ENCODE data around the gene HBEGF.
A peak's percentile ranks its signal among the peaks of the same experiment; 100 is the strongest.
"Not testable (repeated sequence)": the region's sequence is repeated elsewhere in the genome, so short reads cannot be mapped to it uniquely, and the experiment has no call there.

Gene HBEGF

DNA sequence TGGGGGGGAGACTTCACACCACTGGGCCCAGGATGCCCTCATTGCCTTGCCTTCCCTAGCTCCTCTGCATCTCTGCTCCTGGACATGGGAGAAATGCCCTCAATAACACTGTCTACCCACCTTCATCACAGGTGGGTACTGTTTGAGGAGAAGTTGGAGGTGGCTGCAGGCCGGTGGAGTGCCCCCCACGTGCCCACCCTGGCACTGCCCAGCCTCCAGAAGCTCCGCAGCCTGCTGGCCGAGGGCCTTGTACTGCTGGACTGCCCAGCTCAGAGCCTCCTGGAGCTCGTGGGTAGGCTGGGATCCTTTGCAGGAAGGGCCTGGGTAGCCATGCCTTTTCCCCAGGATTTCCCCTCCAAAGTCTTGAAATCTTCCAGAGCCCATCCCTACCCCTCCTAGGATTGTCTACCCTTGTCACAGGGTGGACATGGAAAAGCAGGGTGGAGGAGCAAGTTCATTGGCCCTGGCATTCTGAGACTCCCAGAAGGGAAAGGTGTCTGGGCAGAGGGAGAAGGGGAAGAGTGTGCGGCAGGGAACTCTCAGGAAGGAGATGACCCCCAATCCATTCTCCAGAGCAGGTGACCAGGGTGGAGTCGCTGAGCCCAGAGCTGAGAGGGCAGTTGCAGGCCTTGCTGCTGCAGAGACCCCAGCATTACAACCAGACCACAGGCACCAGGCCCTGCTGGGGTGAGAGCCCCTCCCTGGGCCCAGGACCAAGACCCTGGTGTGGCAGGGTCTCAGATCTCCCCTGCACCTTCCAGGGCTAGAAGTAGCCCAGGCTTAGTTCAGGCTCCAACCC, 14.5 kb upstream of the HBEGF start:
- DNase-seq (ENCODE audit: low read depth, low spot score), result no peak

DNA sequence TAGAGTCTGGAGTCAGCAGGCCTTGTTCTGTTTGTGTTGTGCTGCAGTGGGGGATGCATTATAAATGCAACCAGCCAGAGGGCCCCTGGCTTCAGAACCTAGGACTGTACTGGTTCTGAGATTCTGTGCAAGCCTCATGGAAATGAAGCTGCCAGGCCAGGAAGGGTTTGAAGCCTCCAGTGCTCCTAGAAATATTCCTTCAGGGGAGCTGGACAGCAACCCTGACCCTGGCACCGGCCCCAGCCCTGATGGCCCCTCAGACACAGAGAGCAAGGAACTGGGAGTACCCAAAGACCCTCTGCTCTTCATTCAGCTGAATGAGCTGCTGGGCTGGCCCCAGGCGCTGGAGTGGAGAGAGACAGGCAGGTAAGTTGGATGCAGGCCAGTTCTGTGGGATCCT, 13.7 kb upstream of the HBEGF start, which contains the start of gene SLC4A9:
Gene SLC4A9, plus strand, starts transcription at position 94 of the 400 bp plus-strand sequence. Its CDS starts 43 bp downstream, at position 137.
- DNase-seq (ENCODE audit: low read depth, low spot score), result no peak

DNA sequence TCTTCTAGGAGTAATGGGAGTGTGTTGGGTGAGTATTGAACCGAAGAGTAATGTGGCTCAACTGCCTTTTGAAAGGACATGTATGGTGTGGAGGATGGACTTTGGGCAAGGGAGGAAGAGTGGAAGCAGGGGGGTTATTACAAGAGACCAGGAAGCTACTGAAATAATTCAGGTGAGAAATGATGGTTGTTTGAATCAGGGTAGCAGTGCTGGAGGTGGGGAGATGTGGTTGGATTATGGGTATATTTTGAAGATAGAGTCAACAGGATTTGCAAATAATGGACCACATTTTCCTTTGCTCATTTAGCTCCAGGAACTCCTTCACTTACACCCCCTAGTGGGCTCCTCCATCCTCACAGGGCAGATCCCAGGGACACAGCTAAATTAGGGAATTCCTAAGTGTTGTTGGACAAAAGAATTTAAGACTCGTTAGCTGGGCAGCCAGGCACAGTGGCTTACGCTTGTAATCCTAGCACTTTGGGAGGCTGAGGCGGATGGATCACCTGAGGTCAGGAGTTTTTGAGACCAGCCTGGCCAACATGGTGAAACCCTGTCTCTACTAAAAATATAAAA, 12.4 kb upstream of the HBEGF start:
- peak; percentile 77 for DNase-seq (ENCODE audit: low read depth, low spot score)

DNA sequence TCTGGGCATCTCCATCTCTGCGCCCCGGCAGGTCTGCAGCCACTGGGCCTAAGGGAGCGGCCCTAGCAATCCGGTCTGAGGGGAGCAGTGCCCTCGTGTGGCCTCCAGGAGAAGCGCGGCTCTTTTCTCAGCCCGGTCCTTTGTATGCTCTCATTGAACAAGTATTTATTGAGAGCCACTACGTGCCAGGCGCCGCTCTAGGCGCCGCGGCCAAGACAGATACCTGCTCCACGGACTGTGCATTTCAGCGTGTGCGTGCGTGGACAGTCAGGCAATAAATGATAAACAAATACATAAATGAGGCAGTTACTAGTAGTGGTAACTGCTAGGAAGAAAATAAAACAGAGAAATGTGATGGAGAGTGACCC, 11.3 kb upstream of the HBEGF start:
- peak; percentile 95 for DNase-seq (ENCODE audit: low read depth, low spot score)

DNA sequence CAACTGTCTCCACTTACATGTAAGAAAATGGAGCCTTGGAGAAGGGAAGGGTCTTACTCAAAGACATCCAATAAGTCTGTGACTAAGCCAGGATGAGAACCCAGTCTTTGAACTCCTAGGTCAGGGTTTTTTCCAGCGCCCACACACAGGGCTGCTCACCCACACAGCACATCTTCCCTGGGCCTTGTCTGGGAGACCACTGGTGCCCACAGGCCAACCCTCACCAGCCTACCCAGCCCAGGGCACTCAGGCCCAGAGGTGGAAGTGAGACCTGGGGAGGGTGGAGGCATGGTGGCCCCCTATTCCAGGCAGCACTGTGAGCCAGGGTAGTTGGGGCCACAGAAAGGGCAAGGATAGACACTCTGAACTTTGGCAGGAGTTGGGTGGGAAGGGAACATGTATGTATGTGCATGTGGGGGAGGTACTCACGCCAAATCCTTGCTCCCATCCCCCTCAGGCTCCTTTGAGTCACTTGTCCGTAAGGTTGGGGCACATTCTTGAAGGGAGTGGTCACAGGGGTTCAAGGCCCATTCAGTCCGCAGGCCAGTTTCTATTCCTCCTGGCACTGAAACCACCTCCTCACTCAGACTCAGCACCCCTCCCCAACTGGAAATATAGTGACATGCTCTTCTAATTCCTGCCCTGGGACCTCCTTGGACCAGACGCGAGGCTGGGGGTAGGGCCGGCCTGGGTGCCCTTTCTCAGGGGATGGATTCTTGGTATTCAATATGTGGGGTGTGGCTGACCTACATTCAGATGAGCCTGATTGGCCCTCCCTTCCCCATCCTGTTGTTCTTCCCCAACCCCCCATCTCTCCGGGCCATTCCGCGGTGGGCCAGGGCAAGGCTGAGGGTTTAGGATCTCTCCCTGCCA, 10.7 kb upstream of the HBEGF start:
- DNase-seq (ENCODE audit: low read depth, low spot score), result no peak

GRCh38 chr5:140355546-140355945, 9.1 kb upstream of the HBEGF start:
- DNase-seq (ENCODE audit: low read depth, low spot score), result no peak

DNA sequence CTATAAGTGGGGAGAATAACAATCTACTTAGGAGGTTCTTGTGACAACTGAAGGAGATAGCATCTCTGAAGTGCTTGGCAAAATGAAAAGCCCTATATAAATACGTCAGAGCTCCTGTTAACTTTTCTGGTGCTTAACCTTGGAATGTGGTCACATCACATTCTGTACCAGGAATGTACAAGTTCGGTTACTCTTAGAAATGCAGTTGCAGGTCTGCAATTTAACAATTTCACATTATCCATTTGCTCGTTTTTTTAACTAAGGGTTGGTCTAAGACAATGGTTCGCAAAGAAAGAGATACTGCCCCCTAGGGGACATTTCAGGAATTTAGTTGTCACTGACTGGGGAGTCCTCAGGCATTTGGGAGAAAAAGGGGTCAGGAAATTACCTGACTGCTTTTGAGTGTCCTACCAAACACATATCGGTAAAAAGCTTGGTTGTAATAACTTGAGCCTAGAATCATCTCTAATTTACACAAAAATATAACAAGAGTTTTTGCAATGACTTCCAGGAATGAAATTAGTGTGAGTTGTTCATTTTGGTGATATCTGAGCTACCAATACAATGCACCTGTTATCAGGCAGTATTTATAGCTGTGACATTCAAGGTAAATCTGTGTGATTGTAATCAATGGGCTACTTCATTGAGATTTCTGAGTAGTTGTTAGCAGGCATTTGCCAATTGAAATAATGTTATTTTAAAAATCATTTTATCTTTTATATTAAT, 5.4 kb upstream of the HBEGF start:
- peak; percentile 62 for DNase-seq (ENCODE audit: low read depth, low spot score)

- DNase-seq (ENCODE audit: low read depth, low spot score), result no peak
Observed at GRCh38 chr5:140349244-140349643, 2.8 kb upstream of the HBEGF start.

- no peak for DNase-seq (ENCODE audit: low read depth, low spot score)
Observed at GRCh38 chr5:140348104-140348503, 1.7 kb upstream of the HBEGF start.

GRCh38 chr5:140347360-140347759, 957 bp upstream of the HBEGF start:
- DNase-seq (ENCODE audit: low read depth, low spot score), result no peak

GRCh38 chr5:140345919-140346347, 470 bp downstream of the HBEGF start:
- peak; percentile 69 for DNase-seq (ENCODE audit: low read depth, low spot score)

DNA sequence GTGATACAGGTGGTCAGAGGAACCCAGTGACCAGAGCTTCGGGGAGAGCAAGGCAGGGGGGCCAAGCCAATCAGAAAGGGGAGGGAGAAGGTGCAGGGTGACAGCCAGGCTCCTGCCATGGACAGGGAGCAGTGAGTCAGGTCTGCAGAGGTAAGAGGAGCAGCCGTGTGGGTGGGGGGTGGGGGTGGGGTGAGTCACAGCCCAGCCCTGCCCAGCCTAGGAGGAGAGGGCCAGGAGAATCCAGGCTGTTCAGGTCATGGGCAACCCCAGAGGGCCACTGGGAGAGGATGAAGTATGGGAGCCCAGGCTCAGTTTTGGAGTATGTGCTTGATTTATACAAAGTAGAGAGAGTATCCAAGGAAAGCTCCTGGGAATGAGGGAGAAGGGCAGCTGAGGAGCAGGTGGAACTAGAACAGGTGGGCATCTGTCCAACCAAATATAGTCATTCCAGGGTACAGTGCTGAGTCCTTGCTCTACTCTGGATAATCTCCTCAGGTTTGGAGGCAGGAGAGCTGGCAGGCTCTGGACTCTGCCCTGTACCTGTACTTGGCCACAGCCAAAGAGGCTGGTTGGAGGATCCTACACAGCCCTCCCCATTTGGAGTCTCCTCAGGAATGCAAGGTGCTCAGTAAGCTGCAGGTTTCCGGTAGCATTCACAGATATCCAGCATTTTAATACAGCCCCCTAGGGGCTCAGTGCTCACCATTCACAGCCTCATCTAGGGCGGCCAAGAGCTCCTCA, 1.6 kb downstream of the HBEGF start:
- DNase-seq (ENCODE audit: low read depth, low spot score), result peak; percentile 30

- not testable (repeated sequence) for DNase-seq (ENCODE audit: low read depth, low spot score)
Observed at GRCh38 chr5:140343849-140344248, 2.6 kb downstream of the HBEGF start.

- no peak for DNase-seq (ENCODE audit: low read depth, low spot score)
Observed at GRCh38 chr5:140342896-140343295, 3.5 kb downstream of the HBEGF start.

DNA sequence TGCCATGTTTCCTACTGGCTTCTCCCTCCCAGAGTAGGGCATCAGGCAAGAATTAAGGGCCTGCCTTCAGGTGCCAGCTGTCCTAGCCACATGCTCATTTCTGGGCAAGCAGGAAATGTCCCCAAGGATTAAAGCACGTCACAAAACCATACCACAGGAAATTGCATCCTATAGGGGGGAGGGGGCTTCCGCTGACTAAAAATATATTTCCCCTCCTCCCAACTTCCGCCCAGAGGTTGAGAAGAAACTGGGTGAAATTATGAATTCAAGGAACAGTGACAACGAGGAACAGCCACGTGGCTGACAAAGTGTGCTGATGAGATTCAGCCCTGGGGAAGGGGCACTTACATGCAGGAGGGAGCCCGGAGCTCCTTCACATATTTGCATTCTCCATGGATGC, 4.1 kb downstream of the HBEGF start:
- DNase-seq (ENCODE audit: low read depth, low spot score), result no peak

DNA sequence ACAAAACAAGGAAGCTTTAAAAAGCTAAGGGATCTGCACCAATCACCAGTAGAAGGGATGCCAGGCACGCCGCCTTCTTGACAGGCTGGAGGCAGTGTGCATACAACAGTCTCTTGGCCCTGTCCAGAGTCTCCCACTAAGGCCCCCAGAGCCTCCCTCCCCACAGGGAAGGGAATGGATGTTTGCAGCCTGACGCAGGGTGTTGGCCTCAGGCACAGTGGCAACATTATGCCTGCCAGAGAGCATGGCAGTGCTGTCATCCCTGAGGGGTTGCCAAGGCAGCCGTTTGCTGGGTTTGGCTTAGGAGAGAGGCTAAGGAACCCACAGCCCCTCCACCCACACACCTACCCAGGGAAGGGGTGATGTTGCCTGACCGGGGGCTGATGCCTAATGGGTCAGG, 4.8 kb downstream of the HBEGF start:
- DNase-seq (ENCODE audit: low read depth, low spot score), result no peak

- DNase-seq (ENCODE audit: low read depth, low spot score), result no peak
Observed at GRCh38 chr5:140340605-140341121, 5.7 kb downstream of the HBEGF start.

- no peak for DNase-seq (ENCODE audit: low read depth, low spot score)
Observed at GRCh38 chr5:140339636-140340035, 6.8 kb downstream of the HBEGF start.

- no peak for DNase-seq (ENCODE audit: low read depth, low spot score)
Observed at GRCh38 chr5:140338908-140339307, 7.5 kb downstream of the HBEGF start.

- no peak for DNase-seq (ENCODE audit: low read depth, low spot score)
Observed at GRCh38 chr5:140338336-140338735, 8.1 kb downstream of the HBEGF start.

GRCh38 chr5:140337880-140338279, 8.5 kb downstream of the HBEGF start:
- DNase-seq (ENCODE audit: low read depth, low spot score), result no peak

Data from ELF-1 (cell line).